Right lung (tissue), 5 donors: ENCODE results near the gene SLC41A3. TPM values are rescaled to one million over a fixed set of nuclear protein-coding genes. Genes with fewer than 3 reads are reported as not detected.
"Not testable (repeated sequence)": the region's sequence is repeated elsewhere in the genome, so short reads cannot be mapped to it uniquely, and the experiment has no call there.

Source experiments
- DNase-seq, 2 donors: peaks; one replicate each; pipeline ENCODE4 v3.0.0-alpha.2; 2013
- polyA plus RNA-seq, 5 donors: library from polyadenylated mRNA; unstranded; fragments of 120-200 nt; gene quantifications; one replicate each; pipeline versions ENCODE4 v1.2.1 to v1.2.3, GENCODE V29; 2013; ENCODE audit warnings: inconsistent platforms in 1 of 5, low replicate concordance in 1 of 5; ENCODE audit not compliant: insufficient read length in 5 of 5, insufficient read depth in 1 of 5

The SLC41A3 gene
- polyA plus RNA-seq, 5 donors, result 51.0 to 75.6 (median 62.9) TPM

DNA sequence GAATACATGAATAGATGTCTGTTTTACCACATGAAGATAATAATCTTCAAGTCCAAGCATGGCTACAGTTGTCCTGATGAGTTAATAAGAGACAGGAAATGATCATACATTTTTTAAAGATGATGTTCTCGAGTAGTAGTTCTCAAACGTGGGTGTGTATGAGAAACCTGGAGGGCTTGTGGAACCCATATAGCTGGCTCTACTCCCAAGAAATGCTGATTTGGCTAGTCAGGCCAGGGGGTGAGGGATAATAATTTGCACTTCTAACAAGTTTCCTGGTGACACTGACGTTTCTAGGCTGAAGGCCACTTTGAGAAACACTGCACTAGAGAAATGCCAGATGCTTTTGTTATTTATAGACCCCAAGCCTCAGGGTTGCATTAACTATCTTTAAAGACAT lies 78.0 kb downstream of the SLC41A3 start:
- no peak for DNase-seq

DNA sequence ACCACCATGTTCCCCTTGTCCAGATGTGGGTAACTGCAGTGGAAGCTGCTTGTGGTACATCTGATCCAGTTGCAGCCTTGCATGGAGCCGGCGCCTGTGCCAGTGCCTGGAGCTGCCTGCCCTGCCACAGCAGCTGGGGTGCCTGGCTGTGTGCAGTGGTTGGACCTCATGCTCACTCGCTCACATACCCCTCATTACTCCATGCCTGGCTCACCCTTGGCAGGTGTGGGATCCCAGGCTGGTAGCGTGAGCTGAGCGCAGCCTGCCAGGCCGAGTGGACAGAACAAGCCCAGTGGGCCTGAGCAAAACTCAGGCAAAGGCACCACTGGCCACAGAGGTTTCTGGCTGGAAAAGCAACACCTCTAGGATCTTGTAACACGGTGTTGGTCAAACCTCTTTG lies 79.2 kb downstream of the SLC41A3 start:
- DNase-seq, result no peak

DNA sequence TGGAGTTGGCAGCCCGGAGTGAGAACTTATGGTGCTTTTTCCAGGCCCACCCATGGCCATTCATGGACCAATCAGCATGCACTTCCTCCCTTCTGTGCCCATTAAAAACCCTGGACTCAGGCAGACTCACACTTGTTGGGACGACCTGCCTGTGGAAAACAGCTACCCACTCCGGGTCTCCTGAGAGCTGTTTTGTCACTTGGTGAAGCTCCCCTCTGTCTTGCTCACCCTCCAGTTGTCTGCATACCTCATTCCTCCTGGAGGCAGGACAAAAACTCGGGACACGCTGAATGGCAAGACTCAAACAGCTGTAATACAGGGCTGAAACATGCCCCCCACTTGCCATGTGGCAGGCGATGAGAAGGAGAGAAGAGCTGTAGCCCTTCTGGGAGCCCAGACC lies 79.7 kb downstream of the SLC41A3 start:
- no peak for DNase-seq

DNA sequence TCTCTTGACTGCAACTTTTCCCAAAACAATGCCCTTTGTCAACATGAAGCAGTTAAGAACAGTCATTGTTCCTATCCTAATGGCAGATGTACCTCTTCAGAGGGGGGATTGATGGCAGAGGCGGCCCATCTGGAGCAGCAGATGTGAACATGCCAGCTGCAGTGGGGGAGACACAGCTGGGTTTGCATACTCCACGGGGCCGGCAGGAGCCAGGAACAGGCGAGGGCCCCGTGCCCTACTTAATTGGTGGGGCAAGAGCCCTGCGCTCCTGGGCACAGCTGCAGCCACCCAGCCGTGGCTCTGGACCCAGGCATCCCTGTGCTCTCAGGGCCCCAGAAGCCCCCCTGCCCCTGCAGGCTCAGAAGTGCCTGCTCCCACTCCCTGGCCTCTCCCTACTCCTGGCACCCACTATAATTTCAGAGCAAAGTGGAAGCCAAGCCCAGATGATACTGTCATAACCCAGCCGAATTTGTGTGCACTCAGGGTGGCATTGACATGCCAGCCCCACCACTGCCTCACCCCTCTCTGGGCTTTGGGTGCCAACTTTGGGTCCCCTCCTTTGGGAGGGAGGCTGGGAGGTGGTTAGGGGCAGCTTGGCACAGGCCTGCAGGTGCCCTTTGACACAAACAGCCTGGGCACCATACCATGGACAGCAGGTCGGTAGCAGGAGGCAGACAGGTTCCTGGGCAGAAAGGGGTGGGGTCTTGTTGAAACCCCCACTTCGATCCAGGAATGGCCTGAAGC lies 80.3 kb downstream of the SLC41A3 start:
- DNase-seq, result no peak

DNA sequence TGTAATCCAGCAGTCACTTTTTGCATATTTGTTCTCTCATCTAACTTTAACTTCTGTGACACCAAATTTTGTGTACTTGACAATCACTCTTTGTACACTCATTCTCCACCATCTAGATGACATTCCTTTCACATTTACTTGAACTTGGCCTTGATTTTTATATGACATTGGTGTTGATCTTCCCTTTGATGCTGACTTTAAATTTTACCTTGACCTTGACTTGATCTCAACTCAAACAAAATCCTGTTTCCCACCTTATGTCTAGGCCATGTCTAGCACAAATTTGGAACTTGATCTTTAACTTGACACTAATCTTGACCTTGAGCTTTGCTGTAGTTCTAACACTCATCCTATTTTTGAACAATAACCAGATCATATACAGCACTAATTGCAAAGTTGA lies 81.7 kb downstream of the SLC41A3 start:
- no peak for DNase-seq

DNA sequence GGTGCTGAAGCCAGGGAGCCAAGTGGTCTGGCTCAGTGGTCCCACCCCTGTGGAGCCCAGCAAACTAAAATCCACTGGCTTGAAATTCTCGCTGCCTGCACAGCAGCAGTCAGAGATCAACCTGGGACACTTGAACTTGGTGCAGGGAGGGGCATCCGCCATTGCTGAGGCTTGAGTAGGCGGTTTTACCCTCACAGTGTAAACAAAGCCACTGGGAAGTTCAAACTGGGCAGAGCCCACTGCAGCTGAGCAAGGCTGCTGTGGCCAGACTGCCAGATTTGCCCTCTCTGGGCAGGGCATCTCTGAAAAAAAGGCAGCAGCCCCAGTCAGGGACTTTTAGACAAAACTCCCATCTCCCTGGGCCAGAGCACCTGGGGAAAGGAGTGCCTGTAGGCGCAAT lies 87.2 kb downstream of the SLC41A3 start:
- not testable (repeated sequence) for DNase-seq

DNA sequence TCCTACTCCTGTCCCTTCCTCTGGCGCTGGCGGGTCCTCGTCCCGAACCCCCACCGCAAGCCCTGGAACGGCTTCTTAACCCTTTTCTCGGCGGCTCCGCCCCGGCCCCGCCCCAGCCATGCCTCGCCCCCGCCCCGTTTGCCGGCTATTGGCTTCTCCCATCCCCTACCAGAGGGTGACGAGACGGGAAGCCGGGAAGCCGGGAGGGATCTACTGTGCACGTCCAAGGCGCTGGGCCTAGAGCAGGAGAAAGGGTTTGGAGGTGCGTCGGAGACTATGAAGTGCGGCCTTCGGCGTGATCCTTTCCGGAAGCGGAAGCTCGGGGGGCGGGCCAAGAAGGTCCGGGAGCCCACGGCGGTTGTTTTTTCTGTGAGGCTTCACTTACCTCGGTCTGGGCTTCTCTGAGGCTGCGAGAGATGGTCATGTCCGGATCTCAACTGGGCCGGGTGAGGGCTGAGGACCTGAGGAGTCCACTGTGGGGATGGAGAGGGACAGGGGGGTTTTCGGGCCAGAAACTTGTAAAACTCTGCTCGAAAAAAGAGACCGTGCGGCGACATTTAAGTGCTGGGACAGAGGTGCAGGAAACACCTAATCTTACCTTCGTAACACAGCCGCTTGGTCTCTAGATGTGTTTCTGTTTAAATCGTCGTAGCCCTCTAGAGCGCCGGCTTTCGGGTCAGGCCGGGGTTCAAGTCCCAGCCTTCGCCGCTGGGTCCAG lies 93.5 kb downstream of the SLC41A3 start:
- peak; percentile 81 to 83 for DNase-seq

DNA sequence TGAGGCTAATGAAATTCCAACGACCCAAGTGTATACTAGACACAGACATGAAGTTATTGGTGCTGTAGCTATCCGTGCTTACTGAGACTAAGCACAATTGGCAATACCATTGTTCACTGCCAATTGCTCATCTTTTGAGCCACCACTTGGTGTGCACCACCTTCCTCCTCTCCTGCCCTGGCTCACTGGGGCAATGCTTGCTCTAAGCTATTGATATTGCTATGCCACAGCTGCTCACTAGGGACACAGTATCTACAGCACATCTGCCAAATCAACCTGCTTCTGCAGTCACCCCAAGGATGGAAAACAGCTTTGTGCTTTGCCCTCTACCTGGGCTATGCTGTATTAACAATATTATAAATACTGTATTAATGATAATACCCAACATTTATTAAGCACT lies 99.0 kb downstream of the SLC41A3 start:
- DNase-seq, result not testable (repeated sequence)

DNA sequence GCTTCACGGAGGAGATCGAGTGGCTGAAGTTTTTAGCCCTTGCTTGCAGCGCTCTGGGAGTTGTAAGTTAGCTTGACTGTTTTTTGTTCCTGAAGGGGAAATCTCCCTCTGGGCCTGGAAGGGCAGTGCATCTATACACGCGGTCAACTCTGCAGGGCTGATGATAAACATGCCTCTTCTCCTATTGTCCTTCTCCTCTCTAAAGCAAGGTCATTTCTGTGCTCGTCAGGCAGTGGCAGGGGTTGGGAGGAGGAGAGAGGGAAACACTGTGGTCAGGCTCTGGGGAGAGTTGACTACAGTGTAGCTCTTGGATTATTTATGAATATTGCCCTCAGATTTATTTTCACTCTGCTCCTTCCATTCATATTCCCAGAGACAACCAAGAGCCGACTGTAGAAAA lies 106.8 kb downstream of the SLC41A3 start:
- not testable (repeated sequence) for DNase-seq

DNA sequence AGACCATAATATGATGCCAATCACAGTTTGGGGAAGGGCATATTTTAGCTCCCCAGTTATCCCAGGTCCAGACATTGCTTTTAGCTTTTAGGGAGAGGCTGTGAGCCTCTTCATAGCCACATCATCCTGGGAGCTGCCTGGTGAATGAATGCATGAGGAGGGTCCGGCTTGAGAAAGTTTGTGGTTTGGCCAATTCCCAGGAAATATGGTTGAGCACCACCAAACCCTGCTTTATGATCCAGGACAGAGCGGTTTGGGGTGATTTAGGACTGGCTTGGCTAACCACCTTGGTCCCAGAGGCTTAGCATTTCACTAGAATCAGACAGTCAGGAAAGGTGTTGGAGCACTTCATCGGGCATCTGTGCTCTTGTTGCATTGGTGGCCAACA lies 107.9 kb downstream of the SLC41A3 start:
- DNase-seq, result not testable (repeated sequence)

DNA sequence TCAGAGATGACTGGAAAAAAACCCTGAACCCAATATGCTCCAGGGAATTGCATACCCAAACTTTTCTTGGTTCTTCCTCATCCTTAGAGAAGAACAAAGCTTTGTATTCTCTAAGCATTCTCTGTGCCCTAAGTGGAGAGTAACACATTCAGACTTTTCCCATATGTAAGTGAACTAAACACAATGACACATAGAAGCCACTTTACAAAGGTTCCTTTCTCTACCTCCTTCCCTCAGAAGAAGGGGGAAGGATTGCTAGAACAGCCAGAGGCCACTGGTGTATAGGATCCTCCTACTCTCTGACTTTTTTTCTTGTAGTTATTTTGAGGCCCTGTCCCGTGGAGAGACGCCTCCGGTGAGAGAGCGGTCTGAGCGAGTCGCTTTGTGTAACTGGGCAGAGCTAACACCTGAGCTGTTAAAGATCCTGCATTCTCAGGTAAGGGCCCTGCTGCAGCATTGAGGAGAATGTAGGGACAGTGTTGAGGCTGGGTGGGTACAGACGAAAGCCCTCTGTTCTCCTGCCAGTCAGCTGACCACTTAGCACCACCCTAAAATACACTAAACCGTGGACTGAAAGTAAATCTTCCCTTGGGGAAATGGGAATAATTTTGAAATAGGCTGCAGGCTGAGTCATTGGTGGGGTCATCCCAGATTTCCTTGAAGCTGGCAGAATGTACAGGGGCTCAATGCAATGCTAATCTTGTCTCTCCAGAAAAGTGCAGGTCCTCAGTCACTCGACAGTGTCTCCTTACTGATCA lies 108.5 kb downstream of the SLC41A3 start:
- not testable (repeated sequence) for DNase-seq

DNA sequence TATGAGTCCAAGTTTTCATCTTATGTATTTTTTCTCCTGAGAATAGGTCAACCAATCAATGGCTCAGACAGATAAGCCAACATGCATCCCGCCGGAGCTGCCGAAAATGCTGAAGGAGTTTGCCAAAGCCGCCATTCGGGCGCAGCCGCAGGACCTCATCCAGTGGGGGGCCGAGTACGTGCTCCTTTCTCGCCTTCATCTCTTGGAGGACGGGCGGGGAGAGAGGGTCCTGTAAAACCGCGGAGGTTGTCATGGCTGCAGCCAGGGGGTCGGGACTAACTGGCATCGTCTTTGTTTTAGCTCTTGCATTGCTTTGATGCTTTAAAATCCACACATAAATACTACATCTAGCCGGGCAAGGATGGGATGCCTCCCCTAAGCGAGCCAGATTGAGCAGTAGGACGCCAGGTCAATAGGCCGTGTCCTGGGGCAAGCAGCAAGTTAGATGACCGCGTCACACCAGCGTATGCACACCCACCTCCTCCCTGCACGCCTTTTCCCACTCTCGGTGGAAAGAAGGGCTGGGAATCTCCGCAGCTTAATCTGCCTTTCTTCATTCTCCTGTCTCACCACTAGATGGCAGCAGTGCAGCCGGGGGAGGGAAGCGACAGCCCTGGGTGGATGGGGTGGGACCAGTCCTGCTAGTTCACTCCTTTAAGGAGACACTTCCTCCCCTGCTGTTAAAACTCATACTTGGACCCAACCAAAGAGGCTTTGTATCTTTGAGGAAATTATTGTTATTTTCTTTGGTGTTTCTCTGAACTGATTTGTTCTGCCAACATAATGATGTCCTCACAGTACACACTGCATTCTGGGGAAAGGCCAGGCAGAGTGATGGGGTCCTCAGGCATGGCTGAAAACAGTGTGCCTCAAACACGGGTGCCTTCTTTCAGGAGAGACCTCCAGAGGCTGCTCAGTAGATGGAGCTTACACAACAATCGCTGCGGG lies 111.7 kb downstream of the SLC41A3 start:
- DNase-seq, result peak in 1 of 2 donors; percentile 20

DNA sequence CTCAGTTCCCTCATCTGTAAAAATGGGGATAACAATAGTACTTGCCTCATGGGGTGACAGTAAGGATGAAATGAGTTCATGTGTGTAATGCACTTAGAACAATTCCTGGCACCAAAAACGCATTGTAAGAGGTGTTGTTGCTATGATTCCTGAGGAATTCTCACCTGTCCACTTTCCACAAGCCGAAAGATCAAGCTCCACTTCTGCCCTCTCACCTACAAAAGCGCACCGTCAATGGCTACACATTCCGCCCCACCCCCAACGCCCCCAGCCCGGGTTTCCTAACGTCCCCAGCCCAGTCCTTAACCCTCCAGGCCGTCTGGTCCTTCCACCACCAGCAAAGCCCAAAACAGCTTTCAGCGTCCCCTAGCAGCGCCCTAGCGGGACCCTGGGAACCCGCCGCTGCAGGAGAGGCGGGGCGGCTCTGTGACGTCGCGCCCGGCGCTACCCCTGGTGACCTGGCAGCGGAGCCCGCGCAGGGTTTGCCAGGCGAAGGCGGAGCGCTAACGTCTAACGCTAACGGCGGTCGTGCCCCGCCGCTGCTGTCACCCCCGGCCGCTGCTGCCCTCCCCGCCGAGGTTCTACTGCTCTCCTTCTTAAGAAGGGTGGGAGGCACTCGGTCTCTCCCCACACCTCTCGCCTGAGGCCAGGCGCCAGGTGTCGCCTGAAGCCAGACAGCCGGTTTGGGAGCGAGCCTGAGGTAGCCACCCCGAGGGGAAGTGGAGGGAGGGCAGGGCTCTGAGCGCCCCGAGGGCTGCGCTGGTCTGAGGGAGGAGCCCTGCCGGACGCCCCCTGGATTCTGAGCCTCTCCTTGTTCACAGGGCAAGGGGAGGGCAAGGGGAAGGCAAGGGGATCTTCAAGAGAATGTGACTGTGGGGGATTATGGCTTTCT lies 115.0 kb downstream of the SLC41A3 start, which contains the start of gene ROPN1B:
ROPN1B (plus strand) TSS at position 478 of the 892 bp plus-strand sequence. CDS start 2,877 bp downstream, outside the sequence.
- DNase-seq, result not testable (repeated sequence)

DNA sequence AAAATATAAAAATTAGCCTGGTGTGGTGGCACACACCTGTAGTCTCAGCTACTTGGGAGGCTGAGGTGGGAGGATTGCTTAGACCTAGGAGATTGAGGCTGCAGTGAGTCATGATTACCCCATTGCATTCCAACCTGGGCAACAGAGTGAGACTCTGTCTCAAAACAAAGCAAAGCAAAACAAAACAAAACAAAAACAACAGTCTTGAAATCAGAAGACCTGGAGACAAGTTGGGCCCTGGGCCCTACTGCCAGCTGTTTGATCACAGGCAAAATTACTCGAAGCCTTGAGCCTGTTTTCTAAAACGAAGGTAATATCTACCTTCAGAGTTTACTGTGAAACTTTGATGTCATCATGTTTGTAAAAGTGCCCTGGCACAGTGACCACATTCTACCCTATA lies 115.8 kb downstream of the SLC41A3 start:
- DNase-seq, result not testable (repeated sequence)

DNA sequence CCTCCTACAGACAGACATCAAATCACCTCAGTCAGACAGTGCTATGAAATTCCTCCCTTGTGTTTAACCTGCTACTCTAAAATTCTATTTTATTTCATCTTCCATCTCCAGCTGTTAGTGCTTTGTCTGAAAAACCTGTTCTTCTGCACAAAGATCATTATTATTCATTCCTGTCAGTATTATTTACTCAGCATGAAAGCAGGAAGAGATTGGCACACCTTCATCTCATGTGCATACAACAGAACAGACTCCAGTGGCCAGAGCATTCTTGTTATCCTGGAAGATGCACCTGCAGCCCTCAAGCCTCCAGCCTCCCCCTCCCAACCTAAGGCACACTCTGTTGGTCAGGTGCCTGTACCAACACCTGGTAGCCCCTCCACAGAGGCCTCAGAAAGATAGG lies 116.8 kb downstream of the SLC41A3 start:
- no peak for DNase-seq

DNA sequence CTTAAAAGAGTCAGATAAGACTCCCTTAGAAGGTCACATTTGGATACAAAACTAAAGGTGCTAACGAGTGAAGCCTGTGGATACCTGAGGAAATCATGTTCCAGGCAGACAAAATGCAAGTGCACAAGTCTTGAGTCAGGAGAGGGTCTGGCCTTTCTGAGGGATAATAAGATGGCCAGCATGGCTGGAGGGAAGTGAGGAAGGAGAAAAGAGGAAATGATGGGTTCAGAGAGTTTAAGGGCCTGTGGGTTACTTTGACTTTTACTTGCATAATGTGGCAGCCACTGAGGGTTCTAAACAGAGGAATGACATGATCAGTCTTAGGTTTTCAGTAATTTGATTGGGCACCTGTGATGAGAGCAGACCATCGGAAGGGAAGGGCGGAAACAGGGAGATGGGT lies 118.4 kb downstream of the SLC41A3 start:
- DNase-seq, result no peak

DNA sequence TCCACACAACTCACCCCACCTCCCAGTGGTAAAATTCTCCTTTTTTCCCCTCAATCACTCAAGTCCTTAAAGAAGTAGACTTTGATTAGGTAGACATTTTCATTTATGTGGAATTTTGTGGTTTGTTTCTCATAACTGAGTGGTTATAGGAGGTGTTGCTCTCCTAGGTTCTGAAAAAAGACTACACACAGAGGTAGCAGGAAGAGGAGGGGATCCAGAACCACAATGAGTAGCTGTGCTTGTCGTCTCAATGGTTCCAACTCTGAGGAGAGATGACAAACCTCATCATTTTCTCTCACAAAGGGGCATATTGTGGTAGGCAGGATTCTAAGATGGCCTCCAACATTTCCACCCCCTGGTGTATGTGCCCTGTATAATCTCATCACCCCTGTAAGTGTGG lies 120.1 kb downstream of the SLC41A3 start:
- DNase-seq, result not testable (repeated sequence)

DNA sequence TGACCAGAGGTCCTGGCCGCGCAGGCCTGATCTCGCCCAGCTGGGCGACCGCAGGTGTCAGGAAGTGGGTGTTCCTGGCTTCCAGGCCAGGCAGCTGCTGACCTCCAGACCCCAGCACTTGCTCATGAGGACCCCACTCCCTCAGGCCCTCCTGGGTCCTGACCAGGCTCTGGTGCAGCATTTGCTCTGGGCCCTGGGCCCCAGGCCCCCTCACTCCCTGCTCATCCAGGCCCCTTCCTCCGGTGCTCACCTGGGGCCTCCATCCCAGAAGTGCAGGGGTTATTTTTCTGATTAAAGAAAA lies 122.7 kb downstream of the SLC41A3 start:
- no peak for DNase-seq

DNA sequence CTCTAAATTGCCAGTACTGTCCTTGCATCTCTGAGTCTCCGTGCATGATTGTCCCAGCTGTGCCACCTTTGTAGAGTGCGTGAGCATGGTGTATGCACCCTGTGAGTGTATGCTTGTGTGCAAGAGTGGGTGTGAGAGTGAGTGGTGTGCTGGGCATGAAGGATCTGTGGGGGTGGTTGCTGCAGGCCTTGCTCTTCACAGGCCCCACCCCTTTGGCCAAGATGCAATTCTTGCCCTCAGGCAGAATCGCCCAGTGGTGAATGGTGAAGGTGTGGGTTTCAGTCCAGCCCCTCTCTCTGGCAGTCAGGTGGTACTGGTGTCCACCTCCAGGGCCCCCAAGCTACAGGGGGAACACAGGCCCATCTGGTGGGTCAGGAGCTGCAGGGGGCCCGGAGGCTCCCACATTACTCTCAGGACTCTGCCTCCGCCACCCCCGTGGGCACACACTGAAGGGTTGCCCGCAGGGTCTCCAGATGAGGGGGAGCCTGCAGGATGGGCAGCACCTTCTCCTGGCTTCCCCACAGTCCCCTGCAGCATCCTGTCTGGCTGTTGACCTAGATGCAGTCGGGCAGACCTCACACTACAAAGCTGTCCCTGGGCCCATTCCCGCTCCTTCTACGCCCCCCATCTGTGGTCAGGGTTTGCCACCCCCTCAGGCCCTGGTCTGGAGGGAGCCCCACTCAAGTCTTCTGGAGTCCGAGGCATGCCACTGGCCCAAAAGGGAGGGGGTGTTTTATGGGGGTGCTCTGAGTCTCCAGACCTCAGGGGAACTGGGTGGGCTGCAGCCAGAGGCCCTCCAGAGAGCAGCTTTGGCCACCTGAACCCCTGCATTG lies 123.3 kb downstream of the SLC41A3 start:
- no peak for DNase-seq

DNA sequence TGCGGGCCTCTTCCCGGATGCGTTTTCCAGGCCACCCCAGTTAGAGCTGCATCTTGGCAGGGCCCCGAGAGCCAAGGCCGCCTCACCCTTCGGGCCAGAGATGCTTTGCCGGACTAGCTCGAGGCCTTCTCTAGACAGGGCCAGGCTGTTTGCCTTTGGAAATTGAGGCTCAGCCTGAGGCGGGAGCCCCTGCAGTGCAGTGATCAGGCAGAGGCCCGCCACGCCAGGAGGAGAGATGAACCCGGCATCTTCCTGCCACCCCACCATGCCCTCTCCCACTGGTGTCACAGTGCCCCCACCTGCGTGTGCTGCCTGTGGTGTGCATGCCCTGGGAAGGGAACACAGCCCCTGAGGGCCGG lies 123.9 kb downstream of the SLC41A3 start:
- no peak for DNase-seq
